Esophagus muscularis mucosa (tissue), 4 donors: ENCODE data around the gene TANC1.

Experiments
- CTCF ChIP-seq, 3 experiments: fragments of 200-600 bp in 2 of 3; fragments of 450-650 bp in 1 of 3; sonication (generic) in 2 of 3; IDR thresholded peaks; one replicate each; pipeline ENCODE4 v1.5.1; 2017 to 2019; ENCODE audit warnings: antibody characterized with exemption in 3 of 3, mild to moderate bottlenecking in 2 of 3, moderate library complexity in 1 of 3
- EP300 ChIP-seq: sonication (generic); formaldehyde crosslinking; IDR thresholded peaks from one replicate; pipeline ENCODE4 v1.6.1; 2017; ENCODE audit warnings: antibody characterized with exemption
- POLR2A ChIP-seq: fragments of 450-650 bp; IDR thresholded peaks from one replicate; pipeline ENCODE4 v1.6.1; 2017; ENCODE audit warnings: antibody characterized with exemption, moderate library complexity, mild to moderate bottlenecking, low read depth
- POLR2AphosphoS5 ChIP-seq, 2 donors: sonication (generic); formaldehyde crosslinking; IDR thresholded peaks; one replicate each; pipeline ENCODE4 v1.6.1; 2017; ENCODE audit warnings: antibody characterized with exemption in 2 of 2

- TF ChIP-seq CTCF (IDR thresholded peaks at IDR 0.05) (no peak), POLR2AphosphoS5 (IDR thresholded peaks at IDR 0.05) (no peak), POLR2A (no peak), EP300 (no peak)
Observed at GRCh38 chr2:159272156-159272555, 303.7 kb downstream of the TANC1 start.
